Effector memory CD8-positive, alpha-beta T cell (primary cell): Measurements from ENCODE around the gene KRTAP9-9.
"Not testable (repeated sequence)": the region's sequence is repeated elsewhere in the genome, so short reads cannot be mapped to it uniquely, and the experiment has no call there.

Experiments used
- ATAC-seq: fragments of 150-1000 bp; cut with Tn5 transposase; replicated peaks from 2 replicates; pipeline ENCODE4 v1.10.0; 2021; ENCODE audit warnings: mild to moderate bottlenecking, moderate library complexity
- DNase-seq, 3 experiments: peaks; one replicate each; pipeline ENCODE4 v3.0.0; 2021
- H3K27ac Mint-ChIP-seq, 2 donors: one replicate each; pipeline ENCODE4 v1.8.0; 2022; ENCODE audit warnings: mild to moderate bottlenecking in 2 of 2, mixed read lengths in 2 of 2, moderate library complexity in 2 of 2
- H3K27me3 Mint-ChIP-seq, 2 donors: one replicate each; pipeline ENCODE4 v1.8.0; 2022; ENCODE audit warnings: mixed read lengths in 2 of 2
- H3K36me3 Mint-ChIP-seq: one replicate; pipeline ENCODE4 v1.8.0; 2022; ENCODE audit warnings: mild to moderate bottlenecking, moderate library complexity, mixed read lengths; ENCODE audit not compliant: insufficient read depth
- H3K4me1 Mint-ChIP-seq, 2 donors: one replicate each; pipeline ENCODE4 v1.8.0; 2022; ENCODE audit warnings: low read depth in 2 of 2, mixed read lengths in 2 of 2
- H3K4me3 Mint-ChIP-seq, 2 donors: one replicate each; pipeline ENCODE4 v1.8.0; 2022; ENCODE audit warnings: mild to moderate bottlenecking in 2 of 2, mixed read lengths in 2 of 2, moderate library complexity in 2 of 2
- H3K9me3 Mint-ChIP-seq, 2 donors: one replicate each; pipeline ENCODE4 v1.8.0; 2022; ENCODE audit warnings: mixed read lengths in 2 of 2
- total RNA-seq, 9 experiments: gene quantifications; one replicate each; lab custom pipeline; 2026; lab: John Stamatoyannopoulos, UW

KRTAP9-9 gene
- 0 reads per million in 9 experiments for total RNA-seq

DNA sequence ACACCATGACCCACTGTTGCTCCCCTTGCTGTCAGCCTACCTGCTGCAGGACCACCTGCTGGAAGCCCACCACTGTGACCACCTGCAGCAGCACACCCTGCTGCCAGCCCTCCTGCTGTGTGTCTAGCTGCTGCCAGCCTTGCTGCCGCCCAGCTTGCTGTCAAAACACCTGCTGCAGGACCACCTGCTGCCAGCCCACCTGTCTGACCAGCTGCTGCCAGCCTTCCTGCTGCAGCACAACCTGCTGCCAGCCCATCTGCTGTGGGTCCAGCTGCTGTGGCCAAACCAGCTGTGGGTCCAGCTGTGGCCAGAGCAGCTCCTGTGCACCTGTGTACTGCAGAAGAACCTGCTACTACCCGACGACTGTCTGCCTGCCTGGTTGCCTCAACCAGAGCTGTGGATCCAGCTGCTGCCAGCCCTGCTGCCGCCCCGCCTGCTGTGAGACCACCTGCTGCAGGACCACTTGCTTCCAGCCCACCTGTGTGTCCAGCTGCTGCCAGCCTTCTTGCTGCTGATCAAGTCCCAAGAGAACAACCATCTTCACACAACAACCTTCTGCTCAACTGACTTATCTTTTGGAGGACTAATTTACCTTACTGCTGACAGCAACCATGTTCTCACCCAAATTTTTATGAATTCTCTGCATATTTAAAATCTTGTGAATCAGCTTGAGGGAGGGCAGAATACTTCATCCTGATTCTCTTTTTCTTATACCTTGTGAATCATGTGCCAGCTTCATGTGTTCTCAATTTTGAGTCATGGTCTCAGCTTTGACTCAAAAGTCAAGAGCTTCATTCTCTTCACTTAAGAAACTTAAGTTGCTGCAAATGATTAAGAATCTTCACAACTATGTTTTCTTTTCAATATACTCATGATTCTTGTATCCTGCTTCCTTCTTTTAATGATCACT lies at the start of gene KRTAP9-9:
TSS of gene KRTAP9-9 (plus strand) at position 4 of the 910 bp plus-strand sequence.
- ATAC-seq, H3K36me3 Mint-ChIP-seq, H3K4me3 Mint-ChIP-seq, H3K27ac Mint-ChIP-seq, H3K9me3 Mint-ChIP-seq, DNase-seq, H3K4me1 Mint-ChIP-seq: not testable (repeated sequence)
- peaks cover 59 to 62% of the 10 kb centered on the region in 2 donors for H3K27me3 Mint-ChIP-seq

DNA sequence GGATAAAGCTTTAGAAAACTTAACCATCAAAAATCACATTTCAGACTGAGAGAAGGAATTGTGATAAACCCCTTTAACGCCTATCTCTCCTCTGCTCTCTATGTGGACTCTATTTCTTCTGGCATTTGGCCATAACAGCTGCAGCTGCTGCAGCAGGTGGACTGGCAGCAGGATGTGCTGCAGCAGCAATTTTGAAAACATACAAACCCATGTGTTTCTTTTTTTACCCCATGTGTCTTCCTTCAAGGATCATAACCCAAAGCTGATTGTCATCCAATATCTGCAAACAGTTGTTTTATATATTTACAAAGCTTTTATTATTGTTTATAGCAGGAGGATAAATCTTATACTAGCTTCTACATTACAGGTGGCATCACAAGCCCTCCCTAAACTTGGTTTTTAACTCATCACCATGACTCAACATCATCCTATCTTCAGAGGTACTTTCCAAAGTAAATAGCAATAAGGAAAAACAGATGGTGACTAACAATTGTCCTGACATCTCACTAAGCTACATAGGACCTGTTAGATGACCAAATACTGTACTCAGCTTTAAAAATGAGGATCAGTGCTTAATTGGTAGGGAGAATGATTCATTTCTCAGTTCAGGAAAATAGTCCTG lies 43.2 kb upstream of the KRTAP9-9 start:
- Mint-ChIP-seq H3K27ac (no peak overlapping the region), H3K36me3 (no peaks in the 10 kb centered on the region), H3K9me3 (no peaks in the 10 kb centered on the region), H3K4me3 (no peak overlapping the region), H3K27me3 (peaks cover 62 to 85% of the 10 kb centered on the region in 2 donors), H3K4me1 (no peaks in the 10 kb centered on the region)
- DNase-seq, result no peak
- ATAC-seq, result no peak

DNA sequence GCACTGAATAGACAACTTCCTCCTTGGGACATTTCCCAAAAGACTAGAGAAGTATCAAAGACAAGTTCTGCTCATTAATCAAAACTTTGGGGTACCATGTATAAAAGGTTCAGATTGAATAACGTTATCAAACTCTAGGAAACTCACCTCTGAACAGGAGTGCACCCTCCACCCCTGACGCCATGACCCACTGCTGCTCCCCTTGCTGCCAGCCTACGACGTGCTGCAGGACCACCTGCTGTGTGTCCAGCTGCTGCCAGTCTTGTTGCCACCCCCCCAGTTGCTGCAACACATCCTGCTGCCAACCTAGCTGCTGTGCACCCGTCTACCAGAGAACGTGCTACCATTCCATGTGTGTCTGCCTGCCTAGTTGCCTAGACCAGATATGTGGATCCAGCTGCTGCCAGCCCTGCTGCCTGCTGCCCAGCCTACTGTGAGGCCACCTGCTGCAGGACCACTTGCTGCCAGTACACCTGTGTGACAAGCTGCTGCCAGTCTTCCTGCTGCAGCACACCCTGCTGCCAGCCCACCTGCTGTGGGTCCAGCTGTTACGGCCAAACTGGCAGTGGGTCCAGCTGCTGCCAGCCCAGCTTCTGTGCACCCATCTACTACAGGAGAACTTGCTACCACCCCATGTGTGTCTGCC lies 42.5 kb upstream of the KRTAP9-9 start:
- peak overlapping the region in 1 of 2 donors; percentile 57 for H3K27ac Mint-ChIP-seq
- no peak overlapping the region for H3K4me3 Mint-ChIP-seq
- H3K4me1 Mint-ChIP-seq, result no peaks in the 10 kb centered on the region
- ATAC-seq (no peak), DNase-seq (no peak)
- no peaks in the 10 kb centered on the region for H3K9me3 Mint-ChIP-seq
- peaks cover 66 to 89% of the 10 kb centered on the region in 2 donors for H3K27me3 Mint-ChIP-seq
- no peaks in the 10 kb centered on the region for H3K36me3 Mint-ChIP-seq

DNA sequence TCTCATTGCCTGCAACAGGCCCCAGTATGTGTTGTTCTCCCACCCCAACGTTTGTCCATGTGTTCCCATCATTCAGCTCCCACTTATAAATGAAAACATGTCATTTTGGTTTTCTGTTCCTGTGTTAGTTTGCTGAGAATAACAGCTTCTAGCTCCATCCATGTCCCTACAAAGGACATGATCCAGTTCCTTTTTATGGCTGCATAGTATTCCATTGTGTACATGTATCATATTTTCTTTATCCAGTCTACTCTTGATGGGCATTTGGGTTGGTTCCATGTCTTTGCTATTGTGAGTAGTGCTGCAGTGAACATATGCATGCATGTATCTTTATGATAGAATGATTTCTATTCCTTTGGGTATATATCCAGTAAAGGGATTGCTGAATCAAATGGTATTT lies 39.5 kb upstream of the KRTAP9-9 start:
- Mint-ChIP-seq H3K4me3 (no peak overlapping the region), H3K4me1 (no peaks in the 10 kb centered on the region), H3K27ac (no peak overlapping the region), H3K27me3 (peaks cover 58 to 62% of the 10 kb centered on the region in 2 donors), H3K9me3 (no peaks in the 10 kb centered on the region), H3K36me3 (no peaks in the 10 kb centered on the region)
- ATAC-seq, result no peak
- DNase-seq, result no peak

DNA sequence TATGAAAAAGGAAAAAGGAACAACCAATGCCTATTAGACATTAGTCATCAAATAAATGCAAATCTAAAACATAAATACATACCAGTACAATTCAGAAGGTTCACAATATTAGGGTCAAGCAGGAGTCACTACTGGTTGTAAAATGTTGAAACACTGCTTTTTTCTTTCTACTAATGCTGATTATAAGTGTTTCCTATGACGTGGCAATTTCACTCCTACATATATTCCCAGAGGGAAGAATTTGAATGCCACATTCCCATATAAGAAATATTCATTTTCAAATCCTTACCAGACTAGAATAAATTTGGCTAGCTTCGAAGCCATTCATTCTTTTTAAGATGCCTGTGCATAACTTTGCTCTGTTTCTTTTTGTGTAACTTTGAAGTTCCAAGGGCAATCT lies 31.4 kb upstream of the KRTAP9-9 start:
- no peaks in the 10 kb centered on the region for H3K4me1 Mint-ChIP-seq
- no peaks in the 10 kb centered on the region for H3K9me3 Mint-ChIP-seq
- H3K36me3 Mint-ChIP-seq, result no peaks in the 10 kb centered on the region
- DNase-seq (no peak), ATAC-seq (no peak)
- no peak overlapping the region for H3K4me3 Mint-ChIP-seq
- H3K27me3 Mint-ChIP-seq, result peaks cover 15 to 16% of the 10 kb centered on the region in 2 donors
- no peak overlapping the region for H3K27ac Mint-ChIP-seq

DNA sequence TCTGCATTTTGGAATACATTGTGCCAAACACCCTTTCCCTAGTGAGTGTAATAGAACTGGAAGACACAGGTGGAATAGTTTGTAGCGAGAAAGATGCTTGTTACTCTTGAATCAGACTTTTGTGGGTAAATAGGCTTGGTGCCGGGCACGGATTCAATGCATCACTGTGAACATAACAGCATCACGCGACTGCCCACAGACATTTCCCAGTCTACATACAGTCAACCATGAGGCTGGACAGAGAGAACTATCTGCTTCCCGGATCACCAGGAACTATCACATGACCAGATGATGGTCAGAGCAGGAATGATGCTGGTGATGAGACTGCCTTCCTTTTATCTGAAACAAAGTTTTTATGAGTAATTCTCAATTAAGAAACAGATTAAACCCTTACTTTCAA lies 29.1 kb upstream of the KRTAP9-9 start:
- ATAC-seq, result no peak

DNA sequence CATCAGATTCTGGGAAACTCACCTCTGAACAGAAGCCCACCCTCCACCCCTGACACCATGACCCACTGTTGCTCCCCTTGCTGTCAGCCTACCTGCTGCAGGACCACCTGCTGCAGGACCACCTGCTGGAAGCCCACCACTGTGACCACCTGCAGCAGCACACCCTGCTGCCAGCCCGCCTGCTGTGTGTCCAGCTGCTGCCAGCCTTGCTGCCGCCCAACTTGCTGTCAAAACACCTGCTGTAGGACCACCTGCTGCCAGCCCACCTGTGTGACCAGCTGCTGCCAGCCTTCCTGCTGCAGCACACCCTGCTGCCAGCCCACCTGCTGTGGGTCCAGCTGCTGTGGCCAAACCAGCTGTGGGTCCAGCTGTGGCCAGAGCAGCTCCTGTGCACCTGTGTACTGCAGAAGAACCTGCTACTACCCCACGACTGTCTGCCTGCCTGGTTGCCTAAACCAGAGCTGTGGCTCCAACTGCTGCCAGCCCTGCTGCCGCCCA lies 28.5 kb upstream of the KRTAP9-9 start, which contains the start of gene KRTAP9-2:
TSS of gene KRTAP9-2 (plus strand) at position 51 of the 498 bp plus-strand sequence. CDS start at position 58, 7 bp downstream.
- H3K27me3 Mint-ChIP-seq, result peaks cover 14 to 15% of the 10 kb centered on the region in 2 donors
- H3K9me3 Mint-ChIP-seq, H3K36me3 Mint-ChIP-seq, H3K4me1 Mint-ChIP-seq, H3K4me3 Mint-ChIP-seq, ATAC-seq, DNase-seq, H3K27ac Mint-ChIP-seq: not testable (repeated sequence)

More for the DNA sequence above, 29.1 kb upstream of the KRTAP9-9 start:
- no peak overlapping the region for H3K27ac Mint-ChIP-seq
- H3K4me1 Mint-ChIP-seq, result no peaks in the 10 kb centered on the region
- H3K4me3 Mint-ChIP-seq, result no peak overlapping the region
- DNase-seq, result no peak
- H3K27me3 Mint-ChIP-seq, result peaks cover 14 to 15% of the 10 kb centered on the region in 2 donors
- H3K36me3 Mint-ChIP-seq, result no peaks in the 10 kb centered on the region
- H3K9me3 Mint-ChIP-seq, result no peaks in the 10 kb centered on the region

DNA sequence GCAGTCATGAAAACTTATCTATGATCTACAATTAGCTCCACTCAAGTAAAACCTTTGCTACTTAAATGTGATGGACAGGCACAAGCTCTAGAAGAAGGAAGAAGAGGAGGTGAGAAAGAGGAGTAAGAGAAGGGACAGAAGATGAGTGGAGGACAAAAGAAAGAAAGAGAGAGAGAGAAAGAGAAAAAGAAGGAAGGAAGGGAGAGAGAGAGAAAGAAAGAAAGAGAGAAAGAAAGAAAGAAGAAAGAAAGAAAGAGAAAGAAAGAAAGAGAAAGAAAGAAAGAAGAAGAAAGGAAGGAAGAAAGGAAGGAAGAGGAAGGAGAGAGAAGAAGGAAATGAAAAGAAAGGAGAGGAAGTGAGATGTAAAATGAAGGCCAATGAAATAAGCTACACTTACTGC lies 25.1 kb upstream of the KRTAP9-9 start:
- no peak for ATAC-seq
- H3K27me3 Mint-ChIP-seq, result peaks cover 31 to 36% of the 10 kb centered on the region in 2 donors
- H3K27ac Mint-ChIP-seq, result no peak overlapping the region
- no peaks in the 10 kb centered on the region for H3K4me1 Mint-ChIP-seq
- no peak for DNase-seq
- no peaks in the 10 kb centered on the region for H3K9me3 Mint-ChIP-seq
- H3K36me3 Mint-ChIP-seq, result no peaks in the 10 kb centered on the region
- H3K4me3 Mint-ChIP-seq, result no peak overlapping the region

DNA sequence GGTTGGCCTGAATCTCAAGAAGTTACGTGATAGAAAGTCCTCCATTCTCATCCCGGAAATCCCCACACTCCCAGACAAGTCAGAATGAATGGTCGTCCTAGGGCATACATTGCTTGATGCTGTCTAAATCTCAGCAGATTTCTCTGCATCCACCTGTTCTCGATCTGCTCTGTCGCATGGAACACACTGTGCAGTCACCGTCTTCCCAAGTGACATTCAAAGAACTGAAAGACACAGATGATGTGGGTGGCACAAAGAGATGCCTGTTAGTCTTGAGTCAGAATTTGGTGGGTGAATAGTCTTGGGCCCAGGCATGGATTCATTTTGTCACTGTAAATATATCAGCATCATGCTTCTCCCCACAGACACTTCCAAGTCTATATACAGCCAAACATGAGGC lies 23.5 kb upstream of the KRTAP9-9 start:
- Mint-ChIP-seq H3K27me3 (peaks cover 45 to 46% of the 10 kb centered on the region in 2 donors), H3K36me3 (no peaks in the 10 kb centered on the region), H3K9me3 (no peaks in the 10 kb centered on the region), H3K27ac (no peak overlapping the region), H3K4me3 (no peak overlapping the region), H3K4me1 (no peaks in the 10 kb centered on the region)
- DNase-seq (no peak), ATAC-seq (no peak)

DNA sequence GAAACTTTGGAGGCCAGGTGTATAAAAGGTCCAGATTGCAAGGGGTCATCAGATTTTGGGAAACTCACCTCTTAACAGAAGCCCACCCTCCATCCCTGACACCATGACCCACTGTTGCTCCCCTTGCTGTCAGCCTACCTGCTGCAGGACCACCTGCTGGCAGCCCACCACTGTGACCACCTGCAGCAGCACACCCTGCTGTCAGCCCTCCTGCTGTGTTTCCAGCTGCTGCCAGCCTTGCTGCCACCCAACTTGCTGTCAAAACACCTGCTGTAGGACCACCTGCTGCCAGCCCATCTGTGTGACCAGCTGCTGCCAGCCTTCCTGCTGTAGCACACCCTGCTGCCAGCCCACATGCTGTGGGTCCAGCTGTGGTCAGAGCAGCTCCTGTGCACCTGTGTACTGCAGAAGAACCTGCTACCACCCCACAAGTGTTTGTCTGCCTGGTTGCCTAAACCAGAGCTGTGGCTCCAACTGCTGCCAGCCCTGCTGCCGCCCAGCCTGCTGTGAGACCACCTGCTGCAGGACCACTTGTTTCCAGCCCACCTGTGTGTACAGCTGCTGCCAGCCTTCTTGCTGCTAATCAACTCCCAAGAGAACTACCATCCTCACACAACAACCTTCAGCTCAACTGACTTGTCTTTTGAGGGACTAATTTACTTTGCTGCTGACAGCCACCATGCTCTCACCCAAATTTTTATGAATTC lies 22.6 kb upstream of the KRTAP9-9 start, which contains the start of gene KRTAP9-3:
TSS of gene KRTAP9-3 (plus strand) at position 51 of the 707 bp plus-strand sequence. CDS start at position 104, 53 bp downstream.
- not testable (repeated sequence) for H3K36me3 Mint-ChIP-seq, H3K4me3 Mint-ChIP-seq, H3K27ac Mint-ChIP-seq, H3K4me1 Mint-ChIP-seq, ATAC-seq, DNase-seq, H3K9me3 Mint-ChIP-seq
- peaks cover 49 to 51% of the 10 kb centered on the region in 2 donors for H3K27me3 Mint-ChIP-seq

DNA sequence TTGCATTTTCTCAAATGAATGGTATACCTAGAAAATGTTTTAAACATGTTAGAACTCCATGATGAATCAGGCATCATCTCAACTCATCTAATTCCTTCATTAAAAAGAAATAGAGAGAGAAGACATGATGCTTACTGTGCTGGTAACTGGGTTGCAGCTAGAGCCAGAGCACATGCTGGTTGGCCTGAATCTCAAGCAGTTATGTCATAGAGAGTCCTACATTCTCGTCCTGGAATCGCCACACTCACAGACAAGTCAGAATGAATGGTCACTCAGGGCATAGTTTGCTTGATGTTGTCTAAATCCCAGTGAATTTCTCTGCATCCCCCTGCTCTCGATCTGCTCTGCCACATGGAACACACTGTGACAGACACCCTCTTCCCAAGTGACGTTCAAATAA lies 18.1 kb upstream of the KRTAP9-9 start:
- peaks cover 51 to 77% of the 10 kb centered on the region in 2 donors for H3K27me3 Mint-ChIP-seq
- not testable (repeated sequence) for DNase-seq, H3K4me1 Mint-ChIP-seq, H3K4me3 Mint-ChIP-seq, H3K9me3 Mint-ChIP-seq, ATAC-seq, H3K27ac Mint-ChIP-seq, H3K36me3 Mint-ChIP-seq

DNA sequence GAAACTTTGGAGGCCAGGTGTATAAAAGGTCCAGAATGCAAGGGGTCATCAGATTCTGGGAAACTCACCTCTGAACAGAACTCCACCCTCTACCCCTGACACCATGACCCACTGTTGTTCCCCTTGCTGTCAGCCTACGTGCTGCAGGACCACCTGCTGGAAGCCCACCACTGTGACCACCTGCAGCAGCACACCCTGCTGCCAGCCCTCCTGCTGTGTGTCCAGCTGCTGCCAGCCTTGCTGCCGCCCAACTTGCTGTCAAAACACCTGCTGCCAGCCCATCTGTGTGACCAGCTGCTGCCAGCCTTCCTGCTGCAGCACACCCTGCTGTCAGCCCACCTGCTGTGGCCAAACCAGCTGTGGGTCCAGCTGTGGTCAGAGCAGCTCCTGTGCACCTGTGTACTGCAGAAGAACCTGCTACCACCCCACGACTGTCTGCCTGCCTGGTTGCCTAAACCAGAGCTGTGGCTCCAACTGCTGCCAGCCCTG lies 17.2 kb upstream of the KRTAP9-9 start, which contains the start of gene KRTAP9-8:
TSS of gene KRTAP9-8 (plus strand) at position 51 of the 489 bp plus-strand sequence. CDS start at position 104, 53 bp downstream.
- not testable (repeated sequence) for H3K27ac Mint-ChIP-seq, H3K9me3 Mint-ChIP-seq, H3K4me1 Mint-ChIP-seq, H3K36me3 Mint-ChIP-seq, ATAC-seq, H3K4me3 Mint-ChIP-seq, DNase-seq
- peaks cover 56 to 79% of the 10 kb centered on the region in 2 donors for H3K27me3 Mint-ChIP-seq
